Testis (tissue), 2 donors: ENCODE data around the gene ANKRD2.

ENCODE experiments used
- POLR2A ChIP-seq: fragments of 450-650 bp; IDR thresholded peaks from one replicate; pipeline ENCODE4 v1.6.1; 2017; ENCODE audit warnings: antibody characterized with exemption, mild to moderate bottlenecking, moderate library complexity
- TF ChIP-seq, protein P1 (sequence below), 3 experiments: fragments of 450-650 bp in 2 of 3; fragments of 200-600 bp in 1 of 3; sonication (generic) in 1 of 3; IDR thresholded peaks; one replicate each; pipeline ENCODE4 v1.5.1; 2016 to 2019; ENCODE audit warnings: antibody characterized with exemption in 3 of 3, mild to moderate bottlenecking in 2 of 3, moderate library complexity in 1 of 3

GRCh38 chr10:97593421-97593820 lies 20.8 kb downstream of the ANKRD2 start:
- TF ChIP-seq, protein P1, sequence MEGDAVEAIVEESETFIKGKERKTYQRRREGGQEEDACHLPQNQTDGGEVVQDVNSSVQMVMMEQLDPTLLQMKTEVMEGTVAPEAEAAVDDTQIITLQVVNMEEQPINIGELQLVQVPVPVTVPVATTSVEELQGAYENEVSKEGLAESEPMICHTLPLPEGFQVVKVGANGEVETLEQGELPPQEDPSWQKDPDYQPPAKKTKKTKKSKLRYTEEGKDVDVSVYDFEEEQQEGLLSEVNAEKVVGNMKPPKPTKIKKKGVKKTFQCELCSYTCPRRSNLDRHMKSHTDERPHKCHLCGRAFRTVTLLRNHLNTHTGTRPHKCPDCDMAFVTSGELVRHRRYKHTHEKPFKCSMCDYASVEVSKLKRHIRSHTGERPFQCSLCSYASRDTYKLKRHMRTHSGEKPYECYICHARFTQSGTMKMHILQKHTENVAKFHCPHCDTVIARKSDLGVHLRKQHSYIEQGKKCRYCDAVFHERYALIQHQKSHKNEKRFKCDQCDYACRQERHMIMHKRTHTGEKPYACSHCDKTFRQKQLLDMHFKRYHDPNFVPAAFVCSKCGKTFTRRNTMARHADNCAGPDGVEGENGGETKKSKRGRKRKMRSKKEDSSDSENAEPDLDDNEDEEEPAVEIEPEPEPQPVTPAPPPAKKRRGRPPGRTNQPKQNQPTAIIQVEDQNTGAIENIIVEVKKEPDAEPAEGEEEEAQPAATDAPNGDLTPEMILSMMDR (IDR thresholded peaks at IDR 0.05): no peak
- no peak for TF ChIP-seq POLR2A
